OCI-LY3 (cell line): ENCODE results near the gene EPB41L4A.

Experiments used
- CTCF ChIP-seq: fragments of 200-600, 300-600 bp; sonication (generic); IDR thresholded peaks from 2 replicates; pipeline ENCODE4 v1.5.1; 2014; ENCODE audit warnings: antibody characterized with exemption, low read length, low read depth
- EZH2phosphoT487 ChIP-seq: fragments of 200-600 bp; shearing (Covaris generic); IDR thresholded peaks from 2 replicates; pipeline ENCODE4 v1.6.1; 2018; ENCODE audit warnings: antibody characterized with exemption, mixed run types, low read depth

GRCh38 chr5:112308608-112309007 lies 110.5 kb downstream of the EPB41L4A start:
- no peak for TF ChIP-seq CTCF
- no peak for TF ChIP-seq EZH2phosphoT487
